GM13976 (cell line): ENCODE measurements around the gene DHDDS.

Source experiments
- DNase-seq: peaks from one replicate; pipeline ENCODE4 v3.0.0; 2012; ENCODE audit warnings: low spot score
- in situ Hi-C: fragments of 300-500 bp; cut with MboI; formaldehyde crosslinking; loops from one replicate; pipeline ENCODE4 v1.12.0; 2022; ENCODE audit warnings: low sequenced_read_pairs, mixed read lengths, inconsistent platforms; ENCODE audit not compliant: unreplicated experiment
- TF ChIP-seq, protein P1 (sequence below): IDR thresholded peaks from 2 replicates; pipeline ENCODE4 v1.5.1; 2012; ENCODE audit warnings: borderline replicate concordance, mild to moderate bottlenecking; ENCODE audit not compliant: insufficient read depth; ENCODE audit errors: extremely low read depth, missing control alignments, control extremely low read depth

The DHDDS gene

GRCh38 chr1:26395754-26396153 is 36.4 kb upstream of the DHDDS start:
- TF ChIP-seq, protein P1, sequence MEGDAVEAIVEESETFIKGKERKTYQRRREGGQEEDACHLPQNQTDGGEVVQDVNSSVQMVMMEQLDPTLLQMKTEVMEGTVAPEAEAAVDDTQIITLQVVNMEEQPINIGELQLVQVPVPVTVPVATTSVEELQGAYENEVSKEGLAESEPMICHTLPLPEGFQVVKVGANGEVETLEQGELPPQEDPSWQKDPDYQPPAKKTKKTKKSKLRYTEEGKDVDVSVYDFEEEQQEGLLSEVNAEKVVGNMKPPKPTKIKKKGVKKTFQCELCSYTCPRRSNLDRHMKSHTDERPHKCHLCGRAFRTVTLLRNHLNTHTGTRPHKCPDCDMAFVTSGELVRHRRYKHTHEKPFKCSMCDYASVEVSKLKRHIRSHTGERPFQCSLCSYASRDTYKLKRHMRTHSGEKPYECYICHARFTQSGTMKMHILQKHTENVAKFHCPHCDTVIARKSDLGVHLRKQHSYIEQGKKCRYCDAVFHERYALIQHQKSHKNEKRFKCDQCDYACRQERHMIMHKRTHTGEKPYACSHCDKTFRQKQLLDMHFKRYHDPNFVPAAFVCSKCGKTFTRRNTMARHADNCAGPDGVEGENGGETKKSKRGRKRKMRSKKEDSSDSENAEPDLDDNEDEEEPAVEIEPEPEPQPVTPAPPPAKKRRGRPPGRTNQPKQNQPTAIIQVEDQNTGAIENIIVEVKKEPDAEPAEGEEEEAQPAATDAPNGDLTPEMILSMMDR, result no peak
- in situ Hi-C loops, result no loop called here
- DNase-seq, result no peak

- no peak for DNase-seq
- in situ Hi-C loops, result no loop called here
- TF ChIP-seq, protein P1, result no peak
These were observed 33.1 kb upstream of the DHDDS start for GRCh38 chr1:26399034-26399433.

DNA sequence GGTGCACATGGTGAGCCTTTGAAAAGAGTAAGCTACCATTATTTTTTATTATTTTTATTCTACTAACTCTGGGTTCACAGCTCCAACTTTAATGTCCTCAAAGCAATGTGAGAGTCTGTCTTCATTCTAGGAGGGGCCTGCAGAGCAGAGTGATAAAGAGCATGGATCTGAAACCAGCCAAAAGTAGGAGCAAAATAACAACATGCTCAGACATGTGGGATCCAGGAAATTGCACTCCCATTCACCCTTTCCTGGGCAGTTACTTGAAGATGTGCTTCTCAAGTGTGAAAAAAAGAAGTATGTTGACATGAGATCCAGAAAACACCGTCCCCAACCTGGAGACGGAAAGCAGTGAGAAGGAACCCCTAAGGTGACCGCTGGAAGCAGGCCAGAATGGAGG is 30.2 kb upstream of the DHDDS start:
- TF ChIP-seq, protein P1, result no peak

DNA sequence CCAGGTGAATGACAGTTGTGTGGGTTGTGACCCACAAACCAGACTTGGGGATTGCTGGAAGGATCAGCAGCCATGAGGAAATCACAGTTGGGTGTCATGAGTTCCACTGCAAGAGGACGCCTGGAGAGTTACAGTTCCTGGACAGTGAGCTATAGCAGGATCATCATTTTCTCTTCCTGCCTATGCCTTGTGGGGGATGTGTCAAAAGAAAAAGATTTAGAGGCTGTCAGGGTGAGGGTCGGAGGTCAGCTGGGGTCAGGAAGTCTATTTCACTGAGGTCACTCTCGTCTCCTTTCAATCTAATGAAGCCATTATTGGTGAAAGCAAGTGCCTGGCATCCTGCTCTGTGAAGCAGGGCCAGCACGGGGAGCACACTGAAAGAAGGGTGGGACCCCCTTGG is 28.5 kb upstream of the DHDDS start:
- TF ChIP-seq, protein P1, result no peak
- no peak for DNase-seq
- in situ Hi-C loops, result no loop called here

More for the DNA sequence above, 30.2 kb upstream of the DHDDS start:
- DNase-seq, result no peak
- in situ Hi-C loops, result no loop called here

GRCh38 chr1:26404641-26405040 is 27.5 kb upstream of the DHDDS start:
- in situ Hi-C loops, result no loop called here
- no peak for DNase-seq
- TF ChIP-seq, protein P1, result no peak

DNA sequence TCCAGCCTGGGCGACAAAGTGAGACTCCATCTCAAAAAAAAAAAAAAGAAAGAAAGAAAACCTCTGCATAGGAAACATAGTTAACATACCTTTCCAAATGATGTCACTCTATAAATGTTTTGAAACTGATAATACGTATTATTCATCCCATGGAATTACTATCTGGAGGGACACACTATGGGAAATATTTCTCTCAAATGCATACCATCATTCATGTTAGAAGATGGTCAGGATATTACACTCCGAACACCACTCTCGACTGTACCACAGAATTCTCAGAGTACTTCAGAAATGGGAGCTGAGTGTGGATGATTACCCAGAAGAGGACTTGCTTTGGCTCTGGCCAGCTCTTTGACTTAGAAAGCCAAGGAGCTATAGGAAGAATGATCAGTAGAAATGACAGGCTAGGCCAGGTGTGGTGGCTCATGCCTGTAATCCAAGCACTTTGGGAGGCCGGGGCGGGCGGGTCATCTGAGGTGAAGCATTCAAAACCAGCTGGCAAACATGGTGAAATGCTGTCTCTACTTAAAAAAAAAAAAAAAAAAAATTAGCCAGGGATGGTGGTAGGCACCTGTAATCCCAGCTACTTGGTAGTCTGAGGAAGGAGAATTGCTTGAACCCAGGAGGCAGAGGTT is 26.7 kb upstream of the DHDDS start:
- DNase-seq, result no peak
- in situ Hi-C loops, result no loop called here
- TF ChIP-seq, protein P1, result no peak

DNA sequence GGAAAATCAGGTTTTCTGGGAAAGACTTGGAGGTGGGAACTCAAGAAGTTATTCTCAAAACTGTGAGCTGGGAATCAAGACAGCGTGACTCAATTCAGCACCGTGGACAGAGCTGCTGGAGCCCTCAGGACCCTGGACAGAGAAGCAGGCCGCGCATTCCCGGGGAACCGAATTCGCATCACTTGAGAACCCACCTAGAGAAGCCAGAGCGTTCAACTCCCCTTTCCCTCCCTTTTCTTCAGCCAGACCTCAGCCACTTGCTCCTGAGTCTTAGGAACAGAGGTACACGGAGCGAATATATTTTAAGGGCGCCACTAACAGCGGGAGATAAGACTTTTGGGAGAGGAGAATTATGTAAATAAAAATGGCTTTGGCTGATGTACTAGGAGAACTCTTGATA is 23.5 kb upstream of the DHDDS start:
- TF ChIP-seq, protein P1, result no peak
- in situ Hi-C loops, result no loop called here
- DNase-seq, result peak; percentile 80
